Stomach (tissue), 4 donors: ENCODE data around the gene FUT9.

Source experiments
- CTCF ChIP-seq, 7 experiments: fragments of 450-650 bp in 4 of 7; fragments of 200-600 bp in 3 of 7; sonication (generic) in 3 of 7; IDR thresholded peaks; one replicate each; pipeline ENCODE4 v1.5.1; 2016 to 2019; ENCODE audit warnings: antibody characterized with exemption in 7 of 7, control low read depth in 2 of 7, mild to moderate bottlenecking in 1 of 7
- EP300 ChIP-seq: sonication (generic); formaldehyde crosslinking; IDR thresholded peaks from one replicate; pipeline ENCODE4 v1.6.1; 2017; ENCODE audit warnings: antibody characterized with exemption
- POLR2A ChIP-seq, 4 donors: fragments of 450-650 bp; IDR thresholded peaks; one replicate each; pipeline ENCODE4 v1.6.1; 2016; ENCODE audit warnings: antibody characterized with exemption in 4 of 4, control low read depth in 2 of 4, mild to moderate bottlenecking in 1 of 4, moderate library complexity in 1 of 4
- POLR2AphosphoS5 ChIP-seq, 3 donors: sonication (generic); formaldehyde crosslinking; IDR thresholded peaks; one replicate each; pipeline ENCODE4 v1.6.1; 2016; ENCODE audit warnings: antibody characterized with exemption in 3 of 3

GRCh38 chr6:96013531-96013930, 2.2 kb upstream of the FUT9 start:
- TF ChIP-seq POLR2A (IDR thresholded peaks at IDR 0.05) (no peak), CTCF (IDR thresholded peaks at IDR 0.05) (no peak), POLR2AphosphoS5 (IDR thresholded peaks at IDR 0.05) (no peak), EP300 (no peak)
